GDM1 (cell line): ENCODE data around the gene PPP3R2.
A peak's percentile ranks its signal among the peaks of the same experiment; 100 is the strongest.
"Not testable (repeated sequence)": the region's sequence is repeated elsewhere in the genome, so short reads cannot be mapped to it uniquely, and the experiment has no call there.

ENCODE experiments used
- DNase-seq: peaks from one replicate; lab custom pipeline; 2025; lab: John Stamatoyannopoulos, UW

The PPP3R2 gene, protein sequence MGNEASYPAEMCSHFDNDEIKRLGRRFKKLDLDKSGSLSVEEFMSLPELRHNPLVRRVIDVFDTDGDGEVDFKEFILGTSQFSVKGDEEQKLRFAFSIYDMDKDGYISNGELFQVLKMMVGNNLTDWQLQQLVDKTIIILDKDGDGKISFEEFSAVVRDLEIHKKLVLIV

DNA sequence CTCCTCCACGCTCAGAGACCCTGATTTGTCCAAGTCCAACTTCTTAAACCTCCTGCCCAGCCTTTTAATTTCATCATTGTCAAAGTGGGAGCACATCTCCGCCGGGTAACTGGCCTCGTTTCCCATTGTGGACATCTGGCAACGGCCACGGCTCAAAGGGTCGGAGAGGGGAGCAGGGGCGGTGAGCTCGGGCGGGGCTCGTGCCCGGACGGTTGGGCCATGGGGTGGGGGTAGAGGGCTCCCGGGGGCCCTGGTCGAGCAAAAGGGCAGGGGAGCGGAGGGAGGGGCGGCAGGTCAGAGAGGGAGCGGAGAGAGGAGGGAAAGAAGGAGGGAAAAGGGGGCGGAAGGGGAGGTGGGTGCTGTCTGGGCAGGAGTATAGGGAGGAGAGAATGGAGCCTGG is at the start of gene PPP3R2:
Gene PPP3R2 (minus strand): TSS at position 174 of the 400 bp plus-strand sequence. CDS start 48 bp downstream, at position 126.
- DNase-seq, result no peak

DNA sequence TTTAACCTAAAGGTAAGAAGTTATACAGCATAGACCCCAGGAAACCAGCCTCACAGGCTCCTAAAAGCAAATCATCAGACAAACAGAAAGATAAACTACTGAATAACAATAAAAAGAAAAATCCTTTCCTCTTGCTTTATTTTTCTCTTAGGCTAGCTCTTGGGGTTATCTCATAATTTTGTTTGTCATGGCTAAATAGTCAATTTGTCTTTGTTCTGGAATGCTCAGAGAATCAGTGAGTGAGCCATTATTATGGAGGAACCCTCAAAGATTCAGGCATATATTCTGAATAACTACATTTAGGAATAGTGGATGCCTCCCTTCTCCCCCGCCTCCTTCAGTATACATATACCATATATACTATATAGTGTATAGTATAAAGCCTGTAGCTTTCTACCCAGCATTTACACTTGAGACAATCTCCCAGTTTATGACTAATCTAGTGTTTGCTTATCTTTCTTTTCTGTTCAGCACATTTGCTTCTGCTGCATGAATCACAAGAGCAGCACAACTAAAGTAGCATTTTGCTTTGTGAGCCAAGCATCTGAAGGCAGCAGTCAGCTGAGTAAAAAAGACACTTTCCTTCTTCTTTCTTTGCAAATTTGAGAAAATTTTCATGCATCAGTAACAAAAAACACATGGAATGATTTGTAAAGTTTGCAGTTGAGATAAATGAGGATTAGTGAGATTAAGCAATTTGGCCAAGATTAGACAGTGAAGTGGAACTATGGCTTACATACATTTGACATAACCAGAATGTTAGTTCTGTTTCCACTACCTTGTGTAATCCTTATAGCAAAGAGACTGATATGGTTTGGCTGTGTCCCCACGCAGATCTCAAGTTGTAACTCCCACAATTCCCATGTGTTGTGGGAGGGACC is 45.3 kb upstream of the PPP3R2 start:
- DNase-seq, result no peak

DNA sequence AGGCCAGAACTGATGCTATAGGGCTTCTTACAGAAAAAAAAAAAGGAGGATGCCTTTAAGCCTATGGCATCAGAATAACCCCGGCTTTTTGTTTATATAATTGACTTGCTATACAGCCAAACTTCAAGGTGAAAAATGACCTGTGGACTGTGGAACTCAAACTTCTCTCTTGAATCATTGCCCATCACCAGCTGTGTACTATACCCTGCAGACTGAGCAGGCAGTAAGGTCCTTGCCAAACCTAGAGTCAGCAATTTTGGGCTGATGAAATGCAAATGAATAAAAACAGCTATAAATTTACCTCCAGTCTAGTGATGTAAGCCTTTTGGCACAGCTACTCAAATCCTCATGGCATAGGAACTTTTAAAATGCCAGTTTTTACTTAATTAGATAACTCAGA is 44.5 kb upstream of the PPP3R2 start:
- no peak for DNase-seq

DNA sequence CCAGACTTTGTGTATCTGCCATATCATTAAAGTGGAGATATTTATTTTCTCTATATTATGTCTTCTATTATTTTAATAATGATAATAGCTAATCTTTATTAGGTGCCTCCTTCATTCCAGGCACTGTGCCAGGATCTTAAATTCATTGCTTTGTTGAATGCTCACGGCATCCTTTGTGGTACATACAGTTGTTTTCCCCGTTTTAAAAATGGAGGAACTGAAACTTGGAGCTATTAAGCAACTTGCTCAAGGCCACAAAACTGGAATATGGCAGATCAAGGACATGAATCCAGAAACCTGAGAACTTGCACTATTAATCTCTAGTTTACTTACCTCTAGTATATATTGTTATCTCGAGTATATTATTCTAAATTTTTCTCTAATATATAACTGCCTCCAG is 41.5 kb upstream of the PPP3R2 start:
- DNase-seq, result no peak

DNA sequence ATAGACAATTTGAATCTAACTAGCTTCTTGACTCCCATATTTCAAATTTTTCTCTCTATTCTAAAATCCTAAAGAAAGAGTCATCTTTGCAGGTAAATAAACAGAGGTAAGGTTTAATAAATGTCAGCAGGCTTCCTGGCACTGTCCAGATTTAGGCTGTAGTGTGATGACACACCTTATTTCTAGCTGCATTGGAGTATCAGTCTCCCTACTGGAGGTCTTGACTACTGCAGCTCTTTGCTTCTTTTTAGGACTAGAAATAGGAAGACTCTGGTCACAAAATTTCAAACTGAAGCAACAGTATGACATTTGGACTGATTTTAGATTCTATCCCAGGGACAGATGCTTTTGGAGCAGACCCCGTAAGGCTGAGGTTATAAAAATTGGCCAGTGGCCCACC is 40.7 kb upstream of the PPP3R2 start:
- DNase-seq, result no peak

DNA sequence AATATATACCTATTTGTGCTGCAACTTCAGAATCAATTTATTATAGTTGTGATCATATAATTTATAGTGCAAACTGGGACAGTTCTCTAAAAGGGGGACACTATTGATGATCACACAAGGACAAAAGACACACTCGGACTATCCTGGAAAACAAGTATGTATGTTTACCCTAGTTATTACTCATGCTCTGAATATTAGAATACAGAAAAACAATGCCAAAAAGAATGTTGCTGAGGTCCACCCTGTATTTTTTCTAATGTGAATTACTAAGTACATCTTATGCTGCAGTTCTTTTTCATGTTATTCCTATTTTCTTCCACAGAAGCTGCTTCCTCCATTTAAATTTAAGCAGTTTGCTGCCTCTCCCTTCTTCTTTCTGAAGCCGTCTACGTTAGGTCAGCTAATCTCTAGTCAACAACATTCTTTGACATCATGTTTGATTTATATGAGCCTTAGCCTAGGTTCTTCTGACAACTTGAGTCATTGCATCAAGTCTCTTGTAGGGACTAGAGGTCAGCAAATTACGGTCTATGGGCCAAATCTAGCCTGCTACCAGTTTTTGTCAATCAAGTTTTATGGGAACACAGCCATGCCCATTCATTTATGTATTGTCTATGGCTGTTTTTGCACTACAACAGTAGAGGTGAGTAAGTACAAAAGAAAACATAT is 40.1 kb upstream of the PPP3R2 start:
- DNase-seq, result no peak

DNA sequence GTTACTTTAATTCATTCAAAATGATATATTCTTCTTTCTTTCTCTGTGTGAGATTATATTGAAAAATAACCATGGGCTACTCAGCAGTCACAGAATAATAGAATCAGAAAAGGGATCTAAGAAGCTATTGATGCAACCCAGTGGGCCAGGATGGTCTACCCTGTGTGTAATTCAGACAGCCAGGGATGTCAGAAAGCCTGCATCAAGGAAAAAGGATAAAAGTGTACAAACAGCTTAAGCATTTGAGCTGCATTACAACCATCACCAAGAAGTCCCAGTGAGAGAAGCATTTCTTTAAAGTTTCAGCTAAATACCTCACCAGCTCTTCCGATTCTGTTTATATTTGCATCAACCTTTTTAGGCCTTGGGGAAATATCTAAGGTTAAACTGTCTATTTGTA is 37.8 kb upstream of the PPP3R2 start:
- DNase-seq, result no peak

DNA sequence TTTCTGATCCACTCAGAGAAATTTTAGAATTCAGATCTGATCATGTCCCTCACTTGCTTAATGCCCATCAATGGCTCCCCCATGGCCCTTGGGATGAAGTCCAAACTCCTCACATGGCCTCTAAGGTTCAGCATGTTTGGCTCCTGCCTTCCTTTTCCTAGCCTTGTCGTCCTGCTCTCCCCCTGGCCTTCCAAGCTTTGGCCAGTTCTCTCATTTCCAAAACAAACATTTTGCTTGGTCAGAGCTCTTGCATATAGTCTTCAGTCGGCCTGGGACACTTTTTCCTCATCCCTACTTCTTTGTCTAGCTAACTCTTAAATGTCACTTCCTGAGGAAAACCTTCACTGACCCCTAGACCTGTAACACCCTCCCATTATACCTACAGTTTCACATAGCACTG is 37.1 kb upstream of the PPP3R2 start:
- no peak for DNase-seq

DNA sequence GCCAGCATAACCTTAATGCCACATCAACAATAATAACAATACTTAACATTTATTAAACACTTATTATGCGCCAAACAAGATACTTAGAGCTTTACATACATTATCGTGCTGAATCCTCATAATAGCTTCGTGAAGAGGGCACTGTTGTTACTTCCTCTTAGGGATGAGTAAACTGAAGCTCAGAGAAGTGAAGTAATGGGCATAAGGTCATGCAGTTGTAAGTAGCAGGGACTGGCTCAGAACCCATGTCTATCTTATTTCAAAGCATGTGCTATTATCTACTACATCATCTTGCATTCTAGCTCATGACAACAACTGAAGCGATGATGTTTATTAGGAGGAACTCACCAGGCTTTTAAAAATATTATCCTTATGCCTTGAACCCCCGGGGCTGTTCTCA is 34.9 kb upstream of the PPP3R2 start:
- DNase-seq, result no peak

DNA sequence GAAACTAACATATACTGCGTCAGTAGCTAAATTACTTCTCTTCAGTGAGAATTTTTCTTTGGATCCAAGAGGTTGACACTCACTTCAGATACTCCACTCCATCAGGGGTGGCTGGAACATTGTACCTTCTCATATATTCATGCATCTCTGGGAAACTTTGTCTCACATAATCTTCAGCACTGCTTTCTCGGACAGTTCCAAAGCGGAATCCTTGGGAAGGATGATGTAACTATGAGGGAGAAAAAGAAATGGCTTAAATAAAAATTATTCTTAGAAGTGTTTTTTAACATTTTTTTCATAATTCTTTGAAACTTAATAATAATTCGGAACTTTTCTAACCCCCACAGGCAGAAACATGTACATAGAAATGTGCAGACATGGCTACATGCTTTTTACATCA is 33.4 kb upstream of the PPP3R2 start:
- DNase-seq, result no peak

DNA sequence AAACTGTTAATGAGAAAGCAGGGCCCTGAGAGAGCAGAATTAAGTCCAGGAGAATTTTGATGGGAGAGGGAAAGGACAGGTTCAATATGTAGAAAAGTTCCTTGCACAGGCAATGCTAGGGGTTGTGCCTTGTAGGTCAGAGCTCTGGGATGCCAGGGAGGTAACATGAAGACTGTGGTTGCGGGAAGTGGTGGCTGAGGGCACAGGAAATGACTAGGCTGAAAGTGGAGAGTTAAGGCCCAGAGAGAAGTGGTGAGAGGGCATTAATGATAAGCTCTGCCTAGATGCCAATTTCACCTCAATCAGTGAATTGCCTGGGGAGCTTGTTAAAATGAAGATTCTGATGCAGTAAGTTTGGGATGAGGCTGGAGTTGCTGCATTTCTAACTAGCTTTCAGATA is 31.5 kb upstream of the PPP3R2 start:
- DNase-seq, result peak; percentile 15

DNA sequence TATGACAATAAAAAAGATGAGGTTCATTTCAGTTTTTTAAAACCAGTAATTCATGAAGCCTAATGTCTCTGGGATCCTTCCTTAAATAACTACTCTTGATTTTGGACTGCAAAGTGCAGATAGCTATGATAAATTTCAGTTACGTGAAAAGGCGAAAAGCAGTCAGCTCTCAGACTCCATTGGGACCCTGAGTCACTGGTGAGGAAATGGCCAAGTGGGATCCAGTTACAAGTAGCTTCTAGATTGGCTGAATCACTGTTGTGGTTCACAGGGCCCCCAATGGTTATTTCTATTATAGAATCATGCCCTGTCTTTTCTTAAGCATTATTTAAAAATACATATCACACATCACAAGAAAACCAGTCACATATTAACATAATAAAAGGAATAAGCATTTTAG is 31.1 kb upstream of the PPP3R2 start:
- no peak for DNase-seq

DNA sequence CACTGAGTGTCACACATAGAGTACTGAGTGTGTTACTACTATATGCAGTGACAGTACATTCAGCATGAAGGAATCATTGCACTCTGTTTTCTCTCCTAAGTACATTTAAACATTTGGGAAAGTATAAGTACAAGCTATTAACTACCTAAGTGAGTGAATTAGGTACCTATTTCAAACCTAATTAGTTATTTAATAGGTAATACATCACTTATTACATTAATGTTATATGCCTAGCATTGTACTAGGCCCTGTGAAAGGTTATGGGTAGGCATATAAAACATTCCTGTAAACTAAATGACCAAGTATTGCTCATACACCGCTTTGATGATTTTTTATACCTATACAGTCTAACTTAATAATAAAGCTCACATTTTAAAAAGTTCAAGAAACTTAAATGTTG is 25.7 kb upstream of the PPP3R2 start:
- no peak for DNase-seq

DNA sequence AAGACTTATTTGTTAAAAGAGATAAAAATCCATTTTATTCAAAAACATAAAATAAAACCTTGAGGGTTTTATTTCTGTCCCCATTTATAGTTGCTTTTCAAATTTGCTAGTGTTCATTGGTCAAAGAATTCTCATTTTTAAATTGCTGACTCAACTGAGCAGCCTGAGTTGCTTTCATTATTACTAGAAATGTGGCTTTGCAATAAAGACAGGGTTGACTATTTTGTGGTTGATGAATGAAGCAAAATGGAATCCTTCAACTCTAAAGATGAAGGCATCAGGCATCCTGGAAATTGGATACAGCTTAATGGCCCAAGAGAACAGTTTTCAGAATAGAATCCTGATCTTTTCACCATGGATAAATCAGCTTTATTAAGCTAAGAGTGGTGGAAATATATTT is 23.9 kb upstream of the PPP3R2 start:
- no peak for DNase-seq

DNA sequence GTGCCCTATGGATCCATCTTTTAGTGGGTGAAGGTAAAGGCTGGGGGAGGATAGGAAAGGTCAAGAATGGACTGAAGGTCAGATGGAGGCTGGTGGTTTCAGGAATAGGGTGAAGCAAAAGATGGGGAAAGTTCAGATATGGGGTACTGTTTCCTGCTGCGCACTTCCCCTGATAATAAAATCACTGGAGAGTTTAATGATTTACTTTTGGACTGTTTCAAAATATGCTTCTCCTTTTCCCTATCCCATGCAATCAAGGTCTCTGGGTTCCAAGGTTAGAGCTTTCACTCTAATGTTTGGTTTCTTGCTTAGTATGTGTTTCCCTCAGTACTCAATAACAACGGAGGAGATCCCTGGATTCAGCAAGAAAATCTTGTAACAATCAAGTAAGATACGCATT is 10.8 kb upstream of the PPP3R2 start:
- no peak for DNase-seq

DNA sequence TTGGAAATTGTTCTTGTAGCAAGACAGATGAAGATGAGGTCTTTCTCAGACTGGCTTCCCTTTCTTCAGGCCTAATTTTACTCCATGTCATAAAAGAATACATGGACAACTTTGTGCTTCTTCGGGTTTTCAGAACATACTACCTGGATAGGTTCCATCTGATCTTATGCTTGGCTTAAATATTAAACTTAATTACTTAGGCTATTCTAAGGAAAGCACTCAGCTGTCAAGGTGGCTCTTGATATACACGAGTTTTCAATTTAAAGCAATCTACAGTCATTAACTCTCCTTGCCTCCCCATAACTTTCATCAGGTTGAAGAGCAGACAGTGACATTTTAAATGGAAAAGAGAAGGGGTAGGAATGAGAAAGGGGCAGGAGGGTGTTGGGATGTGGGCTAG is 9.5 kb upstream of the PPP3R2 start:
- no peak for DNase-seq

DNA sequence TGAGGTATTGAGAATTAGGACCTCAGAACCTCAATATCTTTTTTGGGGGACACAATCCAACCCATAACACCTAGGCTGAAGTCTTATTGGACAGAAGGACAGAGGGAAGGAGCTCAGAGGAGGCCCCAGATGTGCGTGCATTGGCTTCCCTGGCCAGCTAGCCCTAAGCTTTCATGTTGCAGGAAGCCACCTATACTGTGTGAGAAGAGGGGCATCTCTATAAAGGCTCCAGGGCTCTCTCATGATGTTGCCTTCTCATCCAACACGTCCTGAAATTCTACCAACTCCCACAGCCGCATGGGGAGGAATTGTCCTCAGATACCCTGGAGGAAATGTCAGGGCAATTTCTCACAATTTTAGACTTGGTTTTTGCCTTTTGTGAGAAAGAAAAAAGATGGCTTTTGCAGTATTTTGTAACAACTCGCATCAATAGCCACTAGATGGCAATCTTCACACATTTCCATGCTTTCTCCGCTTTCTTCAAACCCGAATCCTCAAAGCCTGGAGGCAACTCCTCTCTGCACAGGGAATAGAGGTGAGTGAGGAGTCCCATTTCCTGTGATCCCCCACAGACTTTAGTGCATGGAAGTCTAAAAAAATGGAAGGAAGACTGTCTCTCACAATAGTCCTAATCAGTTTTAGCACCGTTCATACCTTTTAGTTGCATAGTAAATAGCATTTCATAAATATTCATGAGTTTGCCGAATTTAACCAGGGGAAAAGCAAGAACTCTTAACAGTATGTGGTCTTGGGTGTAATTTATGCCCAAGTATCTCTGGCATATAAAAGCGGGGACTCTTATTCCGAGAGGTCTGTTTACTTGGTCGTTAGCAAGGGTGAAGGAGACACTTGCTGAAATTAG is 7.4 kb upstream of the PPP3R2 start:
- no peak for DNase-seq

DNA sequence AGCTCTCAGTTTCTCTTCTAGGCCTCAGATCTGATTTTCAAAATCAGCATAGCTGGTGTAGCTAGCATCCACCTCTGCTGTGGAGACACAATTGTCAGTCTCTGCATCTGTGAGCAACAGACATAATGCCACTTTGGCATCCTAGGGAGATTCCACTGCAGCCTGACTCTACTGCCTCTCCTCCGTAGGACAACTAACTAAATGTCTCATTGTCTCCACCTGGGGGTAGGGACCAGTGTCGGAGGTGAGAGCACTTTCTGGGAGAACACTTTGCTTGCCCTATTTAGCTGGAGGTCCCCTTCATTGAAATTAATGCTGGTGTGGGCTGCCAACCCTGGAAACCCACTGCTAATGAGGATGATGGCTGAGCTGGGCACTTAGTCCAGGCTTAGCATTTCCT is 1.4 kb downstream of the PPP3R2 start:
- no peak for DNase-seq

DNA sequence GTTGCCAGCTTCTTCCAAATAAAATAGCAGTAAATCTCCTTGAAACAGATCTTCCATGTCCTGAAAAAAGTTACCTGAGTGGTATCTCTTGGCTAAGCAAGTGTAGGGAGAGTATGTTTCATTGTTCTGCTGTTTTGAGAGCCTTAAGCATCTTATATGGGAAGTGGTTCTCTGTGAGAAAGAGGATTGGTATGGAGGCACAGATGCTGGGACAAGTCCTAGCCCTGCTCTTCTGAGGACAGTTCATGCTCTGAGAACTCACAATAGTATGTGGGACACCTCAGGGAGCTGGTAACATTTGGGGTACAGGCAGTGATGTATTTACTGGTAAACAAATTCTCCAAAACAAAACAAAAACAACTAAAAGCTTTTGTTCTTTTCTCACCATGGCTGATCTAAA is 2.0 kb downstream of the PPP3R2 start:
- DNase-seq, result no peak

DNA sequence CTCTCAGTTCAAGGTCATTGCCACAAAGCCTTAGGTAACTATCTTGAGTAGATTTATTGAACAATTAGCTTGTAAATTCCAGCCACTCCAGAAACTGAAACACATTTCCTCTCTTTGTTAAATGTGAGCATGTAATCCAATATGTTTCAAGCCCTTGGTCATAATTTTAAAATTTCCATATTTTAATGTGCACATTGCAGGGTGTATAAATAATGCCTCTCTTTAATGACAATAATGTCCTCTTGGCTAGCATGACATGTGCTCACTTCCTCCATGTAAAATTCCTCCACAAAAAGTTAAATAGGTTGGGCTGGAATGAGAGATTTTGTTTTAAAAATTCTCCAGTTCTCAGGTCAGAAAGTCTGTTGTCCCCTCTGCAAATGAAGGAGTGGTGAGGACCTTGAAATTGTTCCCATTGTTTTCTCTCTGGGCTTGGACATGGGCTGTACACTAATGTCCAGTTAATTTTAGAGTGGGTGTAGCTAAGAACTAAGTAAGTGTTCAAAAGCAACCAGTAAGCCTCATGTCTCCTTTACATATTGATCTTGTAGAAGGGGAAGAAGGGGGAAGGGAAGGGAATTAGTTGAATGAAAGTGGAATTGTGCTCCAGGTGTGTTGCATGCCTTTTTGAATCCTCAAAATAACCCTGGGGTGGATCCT is 2.9 kb downstream of the PPP3R2 start:
- no peak for DNase-seq

DNA sequence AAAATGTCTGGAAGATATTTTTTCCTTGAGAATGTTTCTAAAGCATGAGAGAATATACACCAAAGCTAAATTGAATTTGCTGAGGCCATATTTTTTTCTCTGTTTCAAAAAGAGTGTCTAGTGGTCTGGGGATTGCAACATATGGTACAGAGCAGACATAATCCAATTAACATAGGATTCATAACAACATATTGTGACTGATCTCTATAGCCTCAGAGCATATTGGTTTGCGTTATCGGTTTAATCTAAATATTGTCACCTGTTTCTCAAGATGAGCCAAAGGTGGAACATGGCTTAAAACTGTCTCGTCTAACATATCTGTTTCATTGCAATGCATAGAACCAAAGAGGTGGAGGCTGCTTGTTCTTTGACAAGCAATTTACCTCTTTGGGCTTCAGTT is 3.9 kb downstream of the PPP3R2 start:
- no peak for DNase-seq

DNA sequence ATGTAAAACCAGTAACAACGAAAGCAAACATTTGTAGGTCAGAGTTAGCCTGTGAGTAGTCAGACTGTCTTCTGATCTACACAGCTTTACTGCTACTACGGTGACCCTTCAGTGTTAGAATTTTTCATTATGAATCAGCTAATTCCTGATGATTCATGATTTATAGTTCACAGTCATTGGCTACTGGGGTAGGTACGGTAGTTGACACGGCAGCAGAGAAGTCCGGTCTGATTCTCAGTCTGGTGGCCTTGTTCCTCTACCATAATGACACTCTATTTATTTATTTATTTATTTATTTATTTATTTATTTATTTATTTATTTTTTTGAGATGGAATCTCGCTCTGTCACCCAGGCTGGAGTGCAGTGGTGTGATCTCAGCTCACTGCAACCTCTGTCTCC is 4.7 kb downstream of the PPP3R2 start:
- not testable (repeated sequence) for DNase-seq
